Measurements from ENCODE around the gene TSPEAR.
"Not testable (repeated sequence)": the region's sequence is repeated elsewhere in the genome, so short reads cannot be mapped to it uniquely, and the experiment has no call there.

The TSPEAR gene

GRCh38 chr21:44595524-44595923 lies 115.8 kb downstream of the TSPEAR start:
- no peaks in the 10 kb centered on the region for H3K9me3 ChIP-seq (ENCODE audit: control insufficient read depth in 5 of 5, low read length in 5 of 5)
- no peak overlapping the region for H3K27ac ChIP-seq (ENCODE audit: low read depth, low read length)
- no peak overlapping the region for H3K9ac ChIP-seq (ENCODE audit: low read length in 5 of 5)
- H3K4me1 ChIP-seq (ENCODE audit: control insufficient read depth in 5 of 5, insufficient read depth in 5 of 5, low read length in 5 of 5) = peaks cover 2 to 24% (median 4%) of the 10 kb centered on the region in 5 donors
- no peak overlapping the region for H3K4me3 ChIP-seq (ENCODE audit: low read depth in 1 of 5, low read length in 5 of 5)
- H3K36me3 ChIP-seq (ENCODE audit: control insufficient read depth in 5 of 5, insufficient read depth in 5 of 5, low read length in 5 of 5) = no peaks in the 10 kb centered on the region
- peaks cover 0 to 13% (median 7%) of the 10 kb centered on the region in 5 donors for H3K27me3 ChIP-seq (ENCODE audit: control insufficient read depth in 5 of 5, insufficient read depth in 4 of 5, low read length in 5 of 5)

GRCh38 chr21:44594406-44594916 lies 116.9 kb downstream of the TSPEAR start:
- H3K4me1 ChIP-seq (ENCODE audit: control insufficient read depth in 5 of 5, insufficient read depth in 5 of 5, low read length in 5 of 5) = peaks cover 2 to 24% (median 4%) of the 10 kb centered on the region in 5 donors
- H3K9me3 ChIP-seq (ENCODE audit: control insufficient read depth in 5 of 5, low read length in 5 of 5) = no peaks in the 10 kb centered on the region
- H3K27ac ChIP-seq (ENCODE audit: low read depth, low read length) = no peak overlapping the region
- peaks cover 0 to 13% (median 9%) of the 10 kb centered on the region in 5 donors for H3K27me3 ChIP-seq (ENCODE audit: control insufficient read depth in 5 of 5, insufficient read depth in 4 of 5, low read length in 5 of 5)
- no peak overlapping the region for H3K9ac ChIP-seq (ENCODE audit: low read length in 5 of 5)
- no peak overlapping the region for H3K4me3 ChIP-seq (ENCODE audit: low read depth in 1 of 5, low read length in 5 of 5)
- no peaks in the 10 kb centered on the region for H3K36me3 ChIP-seq (ENCODE audit: control insufficient read depth in 5 of 5, insufficient read depth in 5 of 5, low read length in 5 of 5)

GRCh38 chr21:44593598-44594405 lies 117.6 kb downstream of the TSPEAR start:
- no peaks in the 10 kb centered on the region for H3K36me3 ChIP-seq (ENCODE audit: control insufficient read depth in 5 of 5, insufficient read depth in 5 of 5, low read length in 5 of 5)
- H3K9me3 ChIP-seq (ENCODE audit: control insufficient read depth in 5 of 5, low read length in 5 of 5) = peaks cover 0 to 4% (median 0%) of the 10 kb centered on the region in 5 donors
- H3K27me3 ChIP-seq (ENCODE audit: control insufficient read depth in 5 of 5, insufficient read depth in 4 of 5, low read length in 5 of 5) = peaks cover 0 to 10% (median 9%) of the 10 kb centered on the region in 5 donors
- H3K4me1 ChIP-seq (ENCODE audit: control insufficient read depth in 5 of 5, insufficient read depth in 5 of 5, low read length in 5 of 5) = peaks cover 2 to 24% (median 4%) of the 10 kb centered on the region in 5 donors
- H3K27ac ChIP-seq (ENCODE audit: low read depth, low read length) = no peak overlapping the region
- H3K4me3 ChIP-seq (ENCODE audit: low read depth in 1 of 5, low read length in 5 of 5) = no peak overlapping the region
- no peak overlapping the region for H3K9ac ChIP-seq (ENCODE audit: low read length in 5 of 5)

- H3K9ac ChIP-seq (ENCODE audit: low read length in 5 of 5) = no peak within 1 kb of the TSS
- peaks cover 0 to 4% (median 0%) of the 10 kb centered on the region in 5 donors for H3K9me3 ChIP-seq (ENCODE audit: control insufficient read depth in 5 of 5, low read length in 5 of 5)
- peaks cover 0 to 10% (median 9%) of the 10 kb centered on the region in 5 donors for H3K27me3 ChIP-seq (ENCODE audit: control insufficient read depth in 5 of 5, insufficient read depth in 4 of 5, low read length in 5 of 5)
- no peaks in the 10 kb centered on the region for H3K36me3 ChIP-seq (ENCODE audit: control insufficient read depth in 5 of 5, insufficient read depth in 5 of 5, low read length in 5 of 5)
- H3K27ac ChIP-seq (ENCODE audit: low read depth, low read length) = no peak within 1 kb of the TSS
- H3K4me3 ChIP-seq (ENCODE audit: low read depth in 1 of 5, low read length in 5 of 5) = peak within 1 kb of the TSS in 1 of 5 donors; percentile 26
- peaks cover 2 to 24% (median 4%) of the 10 kb centered on the region in 5 donors for H3K4me1 ChIP-seq (ENCODE audit: control insufficient read depth in 5 of 5, insufficient read depth in 5 of 5, low read length in 5 of 5)
Observed at GRCh38 chr21:44592446-44593311, 118.7 kb downstream of the TSPEAR start, which contains the start of gene KRTAP10-6. Gene KRTAP10-6 (minus strand): TSS chr21:44592505. CDS start chr21:44592484, 21 bp downstream.

GRCh38 chr21:44591801-44592130 lies 119.6 kb downstream of the TSPEAR start:
- not testable (repeated sequence) for H3K27ac ChIP-seq (ENCODE audit: low read depth, low read length); H3K9me3 ChIP-seq (ENCODE audit: control insufficient read depth in 5 of 5, low read length in 5 of 5); H3K27me3 ChIP-seq (ENCODE audit: control insufficient read depth in 5 of 5, insufficient read depth in 4 of 5, low read length in 5 of 5); H3K36me3 ChIP-seq (ENCODE audit: control insufficient read depth in 5 of 5, insufficient read depth in 5 of 5, low read length in 5 of 5); H3K9ac ChIP-seq (ENCODE audit: low read length in 5 of 5)
- H3K4me3 ChIP-seq (ENCODE audit: low read depth in 1 of 5, low read length in 5 of 5) = peak overlapping the region in 1 of 5 donors; percentile 26
- H3K4me1 ChIP-seq (ENCODE audit: control insufficient read depth in 5 of 5, insufficient read depth in 5 of 5, low read length in 5 of 5) = peaks cover 2 to 24% (median 4%) of the 10 kb centered on the region in 5 donors

GRCh38 chr21:44590897-44591800 lies 120.2 kb downstream of the TSPEAR start:
- H3K36me3 ChIP-seq (ENCODE audit: control insufficient read depth in 5 of 5, insufficient read depth in 5 of 5, low read length in 5 of 5); H3K27ac ChIP-seq (ENCODE audit: low read depth, low read length); H3K9me3 ChIP-seq (ENCODE audit: control insufficient read depth in 5 of 5, low read length in 5 of 5); H3K9ac ChIP-seq (ENCODE audit: low read length in 5 of 5): not testable (repeated sequence)
- peaks cover 2 to 24% (median 4%) of the 10 kb centered on the region in 5 donors for H3K4me1 ChIP-seq (ENCODE audit: control insufficient read depth in 5 of 5, insufficient read depth in 5 of 5, low read length in 5 of 5)
- H3K4me3 ChIP-seq (ENCODE audit: low read depth in 1 of 5, low read length in 5 of 5) = peak overlapping the region in 1 of 5 donors; percentile 26
- H3K27me3 ChIP-seq (ENCODE audit: control insufficient read depth in 5 of 5, insufficient read depth in 4 of 5, low read length in 5 of 5) = peaks cover 0 to 10% (median 9%) of the 10 kb centered on the region in 5 donors

GRCh38 chr21:44590311-44590721 lies 121.1 kb downstream of the TSPEAR start:
- H3K27me3 ChIP-seq (ENCODE audit: control insufficient read depth in 5 of 5, insufficient read depth in 4 of 5, low read length in 5 of 5) = peaks cover 6 to 17% (median 12%) of the 10 kb centered on the region in 5 donors
- peaks cover 0 to 9% (median 0%) of the 10 kb centered on the region in 5 donors for H3K9me3 ChIP-seq (ENCODE audit: control insufficient read depth in 5 of 5, low read length in 5 of 5)
- peaks cover 2 to 24% (median 4%) of the 10 kb centered on the region in 5 donors for H3K4me1 ChIP-seq (ENCODE audit: control insufficient read depth in 5 of 5, insufficient read depth in 5 of 5, low read length in 5 of 5)
- no peak overlapping the region for H3K9ac ChIP-seq (ENCODE audit: low read length in 5 of 5)
- H3K36me3 ChIP-seq (ENCODE audit: control insufficient read depth in 5 of 5, insufficient read depth in 5 of 5, low read length in 5 of 5) = no peaks in the 10 kb centered on the region
- no peak overlapping the region for H3K27ac ChIP-seq (ENCODE audit: low read depth, low read length)
- no peak overlapping the region for H3K4me3 ChIP-seq (ENCODE audit: low read depth in 1 of 5, low read length in 5 of 5)

- peaks cover 6 to 20% (median 13%) of the 10 kb centered on the region in 5 donors for H3K27me3 ChIP-seq (ENCODE audit: control insufficient read depth in 5 of 5, insufficient read depth in 4 of 5, low read length in 5 of 5)
Observed at GRCh38 chr21:44589586-44590305, 121.6 kb downstream of the TSPEAR start.

More at GRCh38 chr21:44589586-44590305, 121.6 kb downstream of the TSPEAR start:
- Histone ChIP-seq H3K27ac (ENCODE audit: low read depth, low read length) (no peak overlapping the region), H3K4me1 (ENCODE audit: control insufficient read depth in 5 of 5, insufficient read depth in 5 of 5, low read length in 5 of 5) (peaks cover 2 to 24% (median 4%) of the 10 kb centered on the region in 5 donors), H3K9me3 (ENCODE audit: control insufficient read depth in 5 of 5, low read length in 5 of 5) (peaks cover 0 to 10% (median 0%) of the 10 kb centered on the region in 5 donors), H3K36me3 (ENCODE audit: control insufficient read depth in 5 of 5, insufficient read depth in 5 of 5, low read length in 5 of 5) (no peaks in the 10 kb centered on the region), H3K9ac (ENCODE audit: low read length in 5 of 5) (no peak overlapping the region), H3K4me3 (ENCODE audit: low read depth in 1 of 5, low read length in 5 of 5) (no peak overlapping the region)

All from subcutaneous abdominal adipose tissue (tissue), 5 donors.